Measurements from ENCODE around the gene CDH4.

CDH4 gene

GRCh38 chr20:61461461-61461860, 209.4 kb downstream of the CDH4 start:
- ChIA-PET CTCF (interaction anchor here (0.7 kb wide), 1 partner anchor 49 kb away, joined by 3 read pairs; no protein-coding TSS in a partner anchor), POLR2A (no interaction called here)
- TF ChIP-seq ZNF398 (tag by site-specific recombination; IDR thresholded peaks at IDR 0.05) (no peak), ZNF280D (tag by site-specific recombination; IDR thresholded peaks at IDR 0.05) (no peak), MEIS1 (CRISPR knock-in tag; IDR thresholded peaks at IDR 0.05; ENCODE audit: borderline replicate concordance) (no peak)
- H3K27ac ChIP-seq (ENCODE audit: extremely low read depth, low read depth, low read length) = no peak overlapping the region
- H3K9me3 ChIP-seq (ENCODE audit: control insufficient read depth, insufficient read depth, low read depth, low read length) = no peaks in the 10 kb centered on the region
- H3K36me3 ChIP-seq (ENCODE audit: control insufficient read depth in 2 of 2, insufficient read depth in 1 of 2, low read length in 2 of 2) = no peaks in the 10 kb centered on the region
- no peaks in the 10 kb centered on the region for H3K4me1 ChIP-seq (ENCODE audit: control insufficient read depth, insufficient read depth, low read length)
- no peak overlapping the region for H3K4me3 ChIP-seq (ENCODE audit: low read depth, low read length)

GRCh38 chr20:61464307-61465303, 212.5 kb downstream of the CDH4 start:
- Histone ChIP-seq H3K4me3 (ENCODE audit: low read depth, low read length) (no peak overlapping the region), H3K9me3 (ENCODE audit: control insufficient read depth, insufficient read depth, low read depth, low read length) (no peaks in the 10 kb centered on the region), H3K27ac (ENCODE audit: extremely low read depth, low read depth, low read length) (no peak overlapping the region), H3K4me1 (ENCODE audit: control insufficient read depth, insufficient read depth, low read length) (no peaks in the 10 kb centered on the region), H3K36me3 (ENCODE audit: control insufficient read depth in 2 of 2, insufficient read depth in 1 of 2, low read length in 2 of 2) (no peaks in the 10 kb centered on the region)
- no peak for TF ChIP-seq KLF9 (tag by site-specific recombination; IDR thresholded peaks at IDR 0.05; ENCODE audit: low read depth)
- no peak for TF ChIP-seq ZNF510 (tag by site-specific recombination; IDR thresholded peaks at IDR 0.05; ENCODE audit: insufficient replicate concordance)
- no peak for TF ChIP-seq SP2 (tag by site-specific recombination; IDR thresholded peaks at IDR 0.05)
- no peak for TF ChIP-seq SCRT2 (tag by site-specific recombination; IDR thresholded peaks at IDR 0.05)
- no peak for TF ChIP-seq BCL11B (tag by site-specific recombination; IDR thresholded peaks at IDR 0.05; ENCODE audit: low read depth)
- TF ChIP-seq SETDB1 (IDR thresholded peaks at IDR 0.05; ENCODE audit: insufficient read length, low read length) = no peak
- TF ChIP-seq ZFHX2 (tag by site-specific recombination; conservative IDR thresholded peaks at IDR 0.05) = no peak
- no peak for TF ChIP-seq ZNF24 (tag by site-specific recombination; IDR thresholded peaks at IDR 0.05)
- TF ChIP-seq ZNF521 (tag by site-specific recombination; IDR thresholded peaks at IDR 0.05) = no peak
- no peak for TF ChIP-seq ZBTB49 (tag by site-specific recombination; IDR thresholded peaks at IDR 0.05; ENCODE audit: low read depth)
- TF ChIP-seq ZNF248 (tag by site-specific recombination; IDR thresholded peaks at IDR 0.05) = no peak
- no peak for TF ChIP-seq ZNF211 (tag by site-specific recombination; IDR thresholded peaks at IDR 0.05; ENCODE audit: low read depth)
- no peak for TF ChIP-seq ZBTB20 (tag by site-specific recombination; IDR thresholded peaks at IDR 0.05)
- no peak for TF ChIP-seq MZF1 (tag by site-specific recombination; IDR thresholded peaks at IDR 0.05; ENCODE audit: borderline replicate concordance)
- no peak for TF ChIP-seq ZBTB17 (tag by site-specific recombination; IDR thresholded peaks at IDR 0.05)
- no peak for TF ChIP-seq GFI1B (tag by site-specific recombination; IDR thresholded peaks at IDR 0.05)
- no peak for TF ChIP-seq WT1 (tag by site-specific recombination; IDR thresholded peaks at IDR 0.05)
- POLR2A ChIA-PET = no interaction called here
- CTCF ChIA-PET = no interaction called here
